Vagina (tissue), 2 donors: ENCODE measurements around the gene DRAXIN.

ENCODE experiments used
- POLR2A ChIP-seq, 2 donors: fragments of 450-650 bp; IDR thresholded peaks; one replicate each; pipeline ENCODE4 v1.6.1; 2017; ENCODE audit warnings: antibody characterized with exemption in 2 of 2, mild to moderate bottlenecking in 2 of 2, moderate library complexity in 2 of 2
- TF ChIP-seq, protein P1 (sequence below), 3 experiments: fragments of 450-650 bp in 2 of 3; fragments of 200-600 bp in 1 of 3; sonication (generic) in 1 of 3; IDR thresholded peaks; one replicate each; pipeline ENCODE4 v1.5.1; 2017 to 2019; ENCODE audit warnings: antibody characterized with exemption in 3 of 3, mild to moderate bottlenecking in 2 of 3, moderate library complexity in 2 of 3

DNA sequence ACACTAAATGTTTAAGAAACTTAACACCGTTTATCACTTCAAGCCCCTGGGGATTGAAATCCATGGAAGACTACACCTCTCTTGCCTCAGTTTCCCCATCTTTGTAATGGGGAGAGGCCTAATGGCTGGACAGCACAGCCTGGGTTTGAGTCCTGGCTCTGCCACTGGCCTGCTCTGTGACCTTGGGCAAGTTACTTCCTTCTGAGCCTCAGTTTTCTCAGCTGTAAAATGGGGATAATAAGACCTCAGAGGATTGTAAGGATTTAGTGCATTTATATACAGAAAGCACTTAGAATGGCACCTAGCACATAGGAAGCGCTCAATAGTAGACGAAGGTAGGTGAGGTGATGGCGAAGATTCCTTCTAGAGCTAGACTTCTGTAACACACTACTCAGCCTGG lies 50.0 kb downstream of the DRAXIN start:
- TF ChIP-seq, protein P1, sequence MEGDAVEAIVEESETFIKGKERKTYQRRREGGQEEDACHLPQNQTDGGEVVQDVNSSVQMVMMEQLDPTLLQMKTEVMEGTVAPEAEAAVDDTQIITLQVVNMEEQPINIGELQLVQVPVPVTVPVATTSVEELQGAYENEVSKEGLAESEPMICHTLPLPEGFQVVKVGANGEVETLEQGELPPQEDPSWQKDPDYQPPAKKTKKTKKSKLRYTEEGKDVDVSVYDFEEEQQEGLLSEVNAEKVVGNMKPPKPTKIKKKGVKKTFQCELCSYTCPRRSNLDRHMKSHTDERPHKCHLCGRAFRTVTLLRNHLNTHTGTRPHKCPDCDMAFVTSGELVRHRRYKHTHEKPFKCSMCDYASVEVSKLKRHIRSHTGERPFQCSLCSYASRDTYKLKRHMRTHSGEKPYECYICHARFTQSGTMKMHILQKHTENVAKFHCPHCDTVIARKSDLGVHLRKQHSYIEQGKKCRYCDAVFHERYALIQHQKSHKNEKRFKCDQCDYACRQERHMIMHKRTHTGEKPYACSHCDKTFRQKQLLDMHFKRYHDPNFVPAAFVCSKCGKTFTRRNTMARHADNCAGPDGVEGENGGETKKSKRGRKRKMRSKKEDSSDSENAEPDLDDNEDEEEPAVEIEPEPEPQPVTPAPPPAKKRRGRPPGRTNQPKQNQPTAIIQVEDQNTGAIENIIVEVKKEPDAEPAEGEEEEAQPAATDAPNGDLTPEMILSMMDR (IDR thresholded peaks at IDR 0.05), result no peak
- TF ChIP-seq POLR2A (IDR thresholded peaks at IDR 0.05), result no peak
